ENCODE measurements around the gene SAMD1.
A peak's percentile ranks its signal among the peaks of the same experiment; 100 is the strongest.

Gene SAMD1

DNA sequence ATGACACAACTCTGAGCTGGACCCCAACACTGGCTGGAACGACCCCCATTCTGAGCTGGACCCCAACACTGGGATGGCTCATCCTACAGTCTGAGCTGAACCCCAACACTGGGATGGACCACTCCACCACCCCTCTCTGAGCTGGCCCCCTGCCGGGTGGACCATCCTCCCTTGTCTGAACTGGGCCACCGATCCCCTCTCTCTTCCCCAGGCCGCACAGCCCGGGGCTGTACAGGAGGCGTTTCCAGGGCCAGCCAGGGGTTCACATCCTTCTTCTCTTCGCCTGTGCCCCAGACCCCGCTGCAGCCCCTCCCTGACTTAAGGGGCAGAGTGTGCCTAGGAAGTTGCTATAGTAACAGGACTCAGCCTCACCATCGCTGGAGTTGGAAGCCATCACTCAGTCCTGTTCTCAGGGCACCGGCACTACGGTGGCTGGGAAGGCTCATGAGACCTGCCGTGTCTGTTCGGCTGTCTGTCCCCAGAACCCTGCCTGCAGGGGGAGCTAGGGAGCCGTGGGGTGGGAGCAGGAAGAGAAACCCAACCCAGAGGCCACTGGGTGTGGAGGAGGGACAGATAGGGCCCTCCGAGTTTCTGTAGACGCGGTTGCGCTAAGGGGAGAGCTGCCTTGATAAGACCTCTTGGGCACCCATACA is 23.3 kb upstream of the SAMD1 start:
- DNase-seq (ENCODE audit: low spot score) = no peak

DNA sequence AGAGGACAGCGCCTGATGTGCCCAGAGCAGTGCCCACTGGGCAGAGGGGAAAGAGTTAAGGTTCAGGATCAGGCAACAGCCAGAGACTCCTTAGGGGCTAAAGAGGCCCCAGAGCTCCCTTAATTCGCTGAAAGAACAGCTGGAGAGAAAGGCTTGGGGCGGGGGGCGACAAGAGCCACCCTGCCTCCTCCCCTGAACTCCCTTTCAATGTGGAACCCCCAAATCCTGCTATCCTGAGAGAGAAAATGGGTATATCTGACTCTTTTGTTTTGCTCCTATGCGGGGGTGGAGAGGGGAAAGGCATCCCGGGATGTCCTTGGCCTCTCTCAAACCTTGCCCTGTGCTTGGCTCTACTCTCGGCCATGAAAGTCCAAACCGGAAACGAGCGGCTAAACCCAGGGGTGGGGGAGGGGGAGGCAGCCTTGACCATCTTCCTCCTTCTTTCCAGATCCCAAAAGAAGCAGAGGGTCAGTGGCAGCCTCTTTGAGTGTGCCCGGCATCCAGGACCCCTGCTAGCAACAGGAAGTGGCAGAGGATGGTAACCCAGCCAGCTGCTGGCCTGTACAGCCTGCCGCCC is 22.3 kb upstream of the SAMD1 start:
- no peak for DNase-seq (ENCODE audit: low spot score)

DNA sequence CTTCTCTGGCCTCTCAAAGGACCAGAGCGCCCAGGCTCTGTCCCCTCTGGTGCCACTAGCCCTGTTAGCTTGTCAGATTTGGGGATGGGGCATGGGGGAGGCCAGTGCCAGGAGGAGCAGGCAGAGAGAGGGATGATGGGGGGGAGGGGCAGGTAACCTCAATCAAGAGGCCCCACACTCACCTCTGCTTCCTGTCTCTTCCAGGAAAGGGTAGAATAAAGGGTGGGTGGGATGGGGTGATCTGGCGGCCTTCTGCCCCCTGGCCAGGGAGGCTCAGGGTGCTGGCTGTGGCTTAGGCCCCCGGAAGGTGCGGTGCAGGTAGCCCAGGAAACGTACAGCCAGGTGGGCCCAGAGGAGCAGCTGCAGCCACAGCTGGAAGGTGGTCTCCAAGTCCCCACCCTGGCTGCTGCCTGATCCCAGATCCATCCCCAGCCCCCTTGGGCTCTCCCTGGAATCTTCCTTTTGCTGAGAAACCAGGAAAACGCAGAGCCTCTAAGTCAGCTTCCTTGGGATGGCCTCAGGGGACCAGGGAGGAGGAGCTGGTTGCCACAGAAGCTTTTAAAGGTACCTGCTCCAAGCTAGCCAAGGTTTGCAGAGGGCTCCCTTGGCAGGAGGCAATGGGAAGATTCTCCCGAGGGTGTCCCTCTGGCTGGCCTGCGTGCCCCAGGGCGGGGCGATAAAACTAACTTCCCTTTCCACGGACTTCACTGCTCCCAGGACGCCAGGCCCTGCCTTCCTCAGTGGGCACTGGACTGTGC is 21.7 kb upstream of the SAMD1 start:
- DNase-seq (ENCODE audit: low spot score) = no peak

DNA sequence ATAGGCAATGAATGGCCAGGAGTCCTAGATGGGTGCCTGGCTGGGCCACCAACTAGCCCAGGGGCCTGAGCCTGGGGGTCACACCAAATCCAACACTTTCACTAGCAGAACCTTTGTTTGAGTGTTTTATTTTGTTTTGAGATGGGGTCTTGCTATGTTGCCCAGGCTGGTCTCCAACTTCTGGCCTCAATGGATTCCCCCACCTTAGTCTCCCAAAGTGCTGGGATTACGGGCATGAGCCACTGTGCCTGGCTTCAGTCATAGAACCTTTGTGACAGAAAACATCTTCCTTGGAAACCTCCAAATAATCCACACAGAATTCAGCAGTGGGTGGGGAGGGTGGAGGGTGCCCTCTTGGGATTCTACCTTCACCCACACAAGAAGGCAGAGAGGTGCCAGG is 20.9 kb upstream of the SAMD1 start:
- DNase-seq (ENCODE audit: low spot score) = no peak

DNA sequence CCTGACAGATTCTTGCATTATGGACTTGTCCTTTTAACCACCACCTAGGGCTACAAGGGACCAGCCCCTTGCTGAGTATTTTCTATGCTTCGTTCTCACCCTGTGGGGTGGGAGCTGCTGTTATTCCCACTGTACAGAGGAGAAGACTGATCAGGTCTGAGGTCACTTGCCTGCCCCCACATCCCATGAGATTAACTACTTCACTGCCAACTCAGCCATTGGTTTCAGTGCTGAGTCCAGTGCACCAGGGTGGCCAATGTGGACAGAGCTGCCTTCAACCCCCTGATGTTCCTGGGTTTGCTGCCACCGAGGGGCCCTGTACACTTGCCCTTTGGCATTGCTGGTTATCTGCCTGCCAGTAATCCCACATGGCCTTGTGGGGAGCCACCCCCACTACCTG is 20.1 kb upstream of the SAMD1 start:
- DNase-seq (ENCODE audit: low spot score) = no peak

DNA sequence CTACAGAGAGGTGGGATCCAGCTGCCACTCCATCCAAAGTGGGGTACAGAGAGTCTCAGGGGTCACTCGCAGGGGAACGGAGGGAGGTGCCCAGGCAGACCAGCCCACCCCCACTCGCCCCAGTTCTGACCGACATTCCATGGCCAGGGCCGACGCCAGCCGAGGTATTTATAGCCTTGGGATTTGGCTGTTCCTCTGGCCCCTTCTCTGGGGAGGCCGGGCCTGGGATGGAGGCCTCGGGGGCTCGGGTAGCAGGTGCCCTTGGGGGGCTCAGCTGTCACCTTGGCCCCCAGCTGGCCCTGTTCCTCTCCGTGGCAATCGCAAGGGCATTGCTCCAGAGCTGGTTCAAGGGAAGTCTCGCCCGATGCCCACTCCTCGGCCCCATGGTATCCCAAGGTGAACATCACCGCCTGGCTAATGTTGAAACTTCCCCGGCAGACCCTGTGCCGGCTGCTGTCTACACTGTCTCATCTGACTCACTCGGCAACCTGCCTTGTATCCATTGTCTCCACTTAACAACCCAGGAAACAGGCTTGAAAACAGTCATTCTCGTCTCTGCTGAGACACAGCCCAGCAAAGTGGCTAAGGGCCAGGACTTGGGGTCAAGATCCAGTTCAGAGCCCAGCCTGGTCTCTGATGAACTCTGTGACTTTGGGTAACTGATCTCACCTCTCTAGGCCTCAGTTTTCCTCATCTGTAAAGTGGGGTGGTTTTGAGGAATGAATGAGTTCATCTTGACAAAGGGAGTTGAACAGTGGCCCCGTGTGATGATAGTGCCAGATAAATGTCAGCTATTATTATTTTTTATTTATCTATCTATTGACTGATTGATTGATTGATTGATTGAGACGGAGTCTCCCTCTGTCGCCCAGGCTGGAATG is 17.3 kb upstream of the SAMD1 start:
- DNase-seq (ENCODE audit: low spot score) = no peak

DNA sequence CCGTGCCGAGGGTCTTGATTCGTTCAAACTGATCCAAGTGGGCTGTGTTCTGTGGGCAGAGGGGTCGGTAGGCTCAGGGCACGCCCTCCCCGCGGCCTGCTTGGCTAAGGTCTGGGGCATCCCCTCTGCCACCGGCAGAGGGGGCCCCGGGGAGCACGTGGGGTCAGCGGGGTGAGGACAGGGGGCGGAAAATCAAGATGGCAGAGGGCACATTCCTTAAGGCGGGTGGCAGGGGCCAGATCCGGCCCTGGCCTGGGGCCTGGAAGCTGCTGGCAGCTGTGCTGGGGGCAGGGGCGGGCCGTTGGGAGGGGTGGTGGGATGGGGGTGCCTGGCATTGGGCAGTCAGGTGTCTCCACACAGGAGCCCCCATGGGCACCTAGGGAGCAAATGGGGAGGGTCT is 16.3 kb upstream of the SAMD1 start:
- no peak for DNase-seq (ENCODE audit: low spot score)

DNA sequence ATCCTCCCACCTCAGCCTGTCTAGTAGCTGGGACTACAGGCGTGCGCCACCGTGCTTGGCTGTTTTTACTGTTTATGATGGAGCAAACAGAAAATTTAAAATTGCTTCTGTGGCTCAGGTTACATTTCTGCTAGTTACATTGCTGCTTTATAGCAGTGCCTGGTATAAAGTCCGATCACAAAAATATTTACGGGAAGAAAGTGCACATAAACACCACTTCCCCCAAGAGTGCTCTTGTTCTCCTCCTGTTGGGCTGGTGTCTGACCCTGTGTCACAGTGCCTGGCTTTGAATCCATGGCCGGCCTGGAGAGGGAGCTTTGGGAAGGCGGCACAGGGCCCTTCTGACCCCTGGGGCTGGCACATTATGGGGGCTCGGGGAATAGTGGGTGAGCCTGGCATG is 15.1 kb upstream of the SAMD1 start:
- DNase-seq (ENCODE audit: low spot score) = no peak

DNA sequence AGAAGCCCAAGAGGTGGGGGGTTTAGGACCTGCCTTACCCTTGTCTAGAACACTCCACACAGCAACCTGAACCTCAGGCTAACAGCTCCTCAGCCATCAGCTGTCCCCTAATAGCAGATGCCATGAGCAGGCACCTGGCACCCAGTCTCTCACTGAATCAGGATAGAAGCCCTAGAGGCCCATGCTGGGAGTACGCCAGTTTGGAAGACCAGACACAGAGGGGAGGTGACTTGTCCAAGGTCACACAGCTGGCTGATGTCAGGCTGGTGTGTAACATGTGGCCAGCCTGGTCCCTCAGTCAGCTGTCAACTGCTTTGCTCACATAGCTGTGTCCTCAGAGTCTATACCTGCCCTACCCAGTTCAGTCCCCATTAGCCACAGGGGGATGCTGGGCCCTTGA is 12.8 kb upstream of the SAMD1 start:
- no peak for DNase-seq (ENCODE audit: low spot score)

DNA sequence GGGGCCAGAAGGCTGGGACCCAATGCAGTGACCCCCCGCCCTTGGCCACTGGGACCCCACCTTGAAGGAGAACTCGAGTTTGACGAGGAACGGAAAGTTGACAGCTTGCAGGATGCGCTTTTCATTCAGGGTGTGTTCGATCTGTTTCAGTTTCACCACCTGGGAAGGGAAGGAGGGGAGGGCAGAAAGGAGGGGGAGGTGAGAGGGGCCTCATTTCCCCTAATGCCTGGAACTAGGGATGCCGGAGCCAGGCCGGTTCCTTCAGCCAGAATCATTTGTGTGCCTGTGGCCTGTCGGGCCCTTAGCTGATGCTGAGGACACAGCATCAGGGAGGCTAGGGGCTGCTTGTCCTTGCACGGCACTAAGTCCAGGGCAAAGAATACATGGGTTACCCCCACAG is 12.2 kb upstream of the SAMD1 start:
- no peak for DNase-seq (ENCODE audit: low spot score)

DNA sequence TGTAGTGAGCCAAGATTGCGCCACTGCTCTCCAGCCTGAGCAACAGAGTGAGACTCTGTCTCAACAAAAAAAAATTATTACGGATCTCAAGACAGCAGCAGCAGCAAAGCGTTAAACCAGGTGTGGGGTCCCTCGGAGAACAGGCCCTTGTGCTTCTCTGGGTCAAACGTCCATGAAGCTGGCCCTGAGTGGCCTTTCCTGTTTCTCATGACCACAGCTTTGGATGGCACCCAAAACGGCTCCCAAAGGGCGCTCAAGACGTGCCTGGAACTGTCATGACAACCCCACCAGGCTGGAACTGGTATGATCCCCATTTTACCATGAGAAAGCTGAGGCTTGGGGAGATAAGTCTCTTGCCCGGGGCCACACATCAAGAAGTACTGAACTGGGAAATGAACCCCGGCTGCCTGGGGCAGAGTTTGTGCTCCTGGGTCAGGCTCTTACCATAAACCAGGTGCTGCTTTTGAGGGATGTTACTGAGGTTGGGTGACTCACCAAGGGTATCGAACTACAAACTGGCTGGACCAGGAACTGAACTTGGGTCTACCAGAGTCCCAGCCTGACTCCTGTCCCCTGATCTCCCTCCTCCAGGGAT is 11.6 kb upstream of the SAMD1 start:
- DNase-seq (ENCODE audit: low spot score) = no peak

DNA sequence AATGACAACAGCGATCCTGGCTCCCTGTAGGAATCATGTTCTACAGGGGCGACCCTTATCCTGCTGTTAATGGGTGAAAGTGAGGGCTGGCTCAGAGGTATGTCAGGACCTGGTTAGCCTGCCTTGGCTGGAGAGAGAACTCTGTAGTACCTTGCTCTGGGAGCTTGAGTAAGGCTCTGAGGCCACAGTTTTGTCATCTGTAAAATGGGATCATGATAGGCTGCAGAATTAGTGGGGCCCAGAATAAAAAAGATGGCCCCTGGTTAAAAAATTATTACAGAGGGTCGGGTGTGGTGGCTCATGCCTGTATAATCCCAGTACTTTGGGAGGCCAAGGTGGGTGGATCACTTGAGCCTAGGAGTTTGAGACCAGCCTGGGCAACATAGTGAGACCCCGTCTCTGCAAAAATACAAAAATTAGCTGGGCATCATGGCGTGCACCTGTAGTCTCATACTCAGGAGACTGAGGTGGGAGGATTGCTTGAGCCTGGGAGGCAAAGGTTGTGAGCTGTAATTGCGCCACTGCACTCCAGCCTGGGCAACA is 10.5 kb upstream of the SAMD1 start:
- DNase-seq (ENCODE audit: low spot score) = no peak

DNA sequence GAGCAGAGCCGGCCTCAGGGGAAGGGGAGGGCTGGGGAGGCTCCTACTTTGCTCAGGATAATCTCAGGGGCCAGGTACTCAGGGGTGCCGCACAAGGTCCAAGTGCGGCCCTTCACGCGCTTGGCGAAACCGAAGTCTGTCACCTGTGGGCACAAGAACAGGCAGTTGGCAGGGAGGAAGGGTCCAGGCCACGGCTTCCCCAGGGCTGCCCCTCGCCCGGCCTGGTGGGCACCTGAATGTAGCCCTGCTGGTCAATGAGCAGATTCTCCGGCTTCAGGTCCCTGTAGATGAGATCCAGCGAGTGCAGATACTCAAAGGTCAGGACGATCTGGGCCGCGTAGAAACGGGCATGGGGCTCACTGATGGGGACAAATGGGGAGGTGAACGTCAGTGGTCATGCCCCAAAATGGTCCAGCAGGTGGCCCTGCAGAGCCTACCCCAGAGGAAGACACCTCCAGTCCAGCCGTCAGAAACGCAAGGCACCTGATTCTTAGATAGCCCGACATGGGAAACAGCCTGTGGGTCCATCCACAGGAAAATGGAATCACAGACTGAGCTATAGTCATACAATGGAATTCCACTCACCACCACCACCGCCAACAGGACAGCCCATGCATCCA is 7.1 kb upstream of the SAMD1 start:
- no peak for DNase-seq (ENCODE audit: low spot score)

DNA sequence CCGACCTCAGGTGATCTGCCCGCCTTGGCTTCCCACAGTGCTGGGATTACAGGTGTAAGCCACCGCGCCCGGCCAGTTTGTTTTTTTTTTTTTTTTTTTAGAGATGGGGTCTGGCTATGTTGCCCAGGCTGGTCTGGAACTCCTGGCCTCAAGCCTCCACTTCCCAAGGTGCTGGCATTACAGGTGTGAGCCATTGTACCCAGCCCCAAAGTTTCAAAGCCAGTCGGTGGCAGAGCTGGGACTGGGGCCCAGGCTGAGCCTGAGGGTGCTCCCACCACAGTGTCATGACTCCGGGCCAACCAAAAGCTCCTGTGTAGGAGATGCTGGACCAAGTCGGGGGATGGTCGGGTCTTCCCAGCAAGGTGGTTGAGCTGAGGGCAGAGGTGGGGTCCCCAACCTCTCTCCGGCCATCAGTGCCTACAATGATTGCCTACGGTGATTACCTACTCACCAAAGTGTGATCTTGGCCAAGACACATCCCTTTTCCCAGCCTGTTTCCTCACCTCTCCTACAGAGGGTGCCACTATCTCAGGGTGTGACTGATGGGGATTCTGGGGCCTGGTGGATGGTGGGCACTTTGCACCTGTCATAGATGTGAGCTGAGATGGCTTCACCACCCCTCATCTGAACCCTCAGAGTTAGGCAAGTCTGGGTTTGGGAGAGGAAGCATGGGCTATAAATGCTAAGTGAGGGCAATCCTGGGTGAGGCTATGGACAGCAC is 5.9 kb upstream of the SAMD1 start:
- no peak for DNase-seq (ENCODE audit: low spot score)

DNA sequence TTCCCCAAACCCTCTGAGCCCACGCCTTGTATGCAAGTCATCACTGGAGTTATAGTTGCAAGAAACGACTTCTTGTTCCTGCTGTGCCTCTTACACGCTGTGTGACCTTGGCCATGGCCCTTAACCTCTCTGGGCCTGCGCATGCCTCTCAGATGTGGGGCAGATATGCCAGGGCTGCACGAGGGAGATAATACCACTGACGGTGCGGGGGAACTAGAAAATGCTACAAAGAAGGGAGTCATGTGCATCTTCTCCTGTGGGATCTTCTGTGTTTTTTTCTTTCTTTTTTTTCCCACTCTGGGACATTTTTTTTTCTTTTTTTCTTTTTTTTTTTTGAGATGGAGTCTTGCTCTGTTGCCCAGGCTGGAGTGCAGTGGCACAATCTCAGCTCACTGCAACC is 4.3 kb upstream of the SAMD1 start:
- DNase-seq (ENCODE audit: low spot score) = no peak

DNA sequence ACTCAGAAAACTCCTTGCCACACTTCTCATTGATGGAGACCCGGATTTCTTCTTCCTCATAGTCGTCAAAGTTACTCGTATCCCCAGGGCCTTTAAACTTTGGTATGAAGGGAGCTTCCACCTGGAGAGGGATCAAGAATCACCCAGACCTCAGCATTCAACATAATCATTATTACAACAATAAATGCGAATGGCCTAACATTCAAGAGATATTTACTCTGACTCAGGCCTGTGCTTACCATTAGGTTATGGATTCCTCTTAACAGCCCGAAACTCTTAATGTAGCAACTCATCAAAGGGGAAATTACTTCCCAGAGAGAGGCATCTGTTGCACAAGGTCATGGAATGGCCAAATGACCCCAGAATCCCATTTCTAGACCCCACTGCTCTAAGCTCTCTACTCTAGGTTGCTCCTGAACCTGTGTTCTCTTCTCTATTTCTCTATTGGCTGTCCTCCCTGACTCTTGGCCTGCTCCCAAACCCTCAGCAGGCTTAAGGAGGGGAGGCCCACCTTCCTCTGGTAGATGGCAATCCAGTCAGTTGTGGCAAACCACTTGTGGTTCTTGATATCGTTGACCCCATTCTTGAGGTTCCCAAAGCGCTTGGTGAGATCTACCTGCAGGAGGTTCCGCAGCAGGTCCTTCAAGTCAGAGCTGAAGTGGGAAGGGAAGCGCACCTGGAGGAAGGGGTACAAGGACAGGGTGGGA is 2.7 kb upstream of the SAMD1 start:
- DNase-seq (ENCODE audit: low spot score) = no peak

DNA sequence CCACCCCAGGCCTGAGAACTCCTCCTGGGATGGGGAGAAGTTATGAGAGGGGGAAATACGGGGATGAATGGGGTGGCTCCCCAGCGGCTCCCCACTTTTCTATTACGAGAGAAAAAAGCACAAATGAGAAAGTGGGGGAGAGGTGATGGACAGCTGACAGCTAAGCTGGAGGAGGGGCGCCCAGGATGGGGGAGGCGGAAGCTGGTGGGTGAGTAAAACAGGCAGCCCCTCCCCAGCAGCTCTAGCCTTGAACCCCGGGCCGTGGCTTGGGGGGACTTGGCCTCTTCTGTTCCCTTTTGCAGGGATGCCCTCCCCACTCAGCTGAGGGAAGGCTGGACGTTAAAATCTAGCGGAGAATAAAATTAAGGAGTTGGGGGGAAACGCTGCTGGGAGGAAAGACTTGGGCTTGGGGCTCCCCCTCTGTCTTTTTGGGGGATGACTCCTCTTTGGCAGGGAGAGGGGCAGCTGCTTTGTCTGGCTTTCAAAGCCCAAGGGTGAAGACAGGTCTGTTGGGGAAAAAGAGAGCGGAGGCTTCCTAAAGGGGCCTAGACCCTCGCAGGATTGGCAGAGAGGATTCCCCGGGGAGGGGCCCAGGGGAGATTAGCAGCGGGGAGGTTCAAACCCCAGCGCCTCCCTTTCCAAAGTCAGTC is 1.4 kb upstream of the SAMD1 start:
- no peak for DNase-seq (ENCODE audit: low spot score)

DNA sequence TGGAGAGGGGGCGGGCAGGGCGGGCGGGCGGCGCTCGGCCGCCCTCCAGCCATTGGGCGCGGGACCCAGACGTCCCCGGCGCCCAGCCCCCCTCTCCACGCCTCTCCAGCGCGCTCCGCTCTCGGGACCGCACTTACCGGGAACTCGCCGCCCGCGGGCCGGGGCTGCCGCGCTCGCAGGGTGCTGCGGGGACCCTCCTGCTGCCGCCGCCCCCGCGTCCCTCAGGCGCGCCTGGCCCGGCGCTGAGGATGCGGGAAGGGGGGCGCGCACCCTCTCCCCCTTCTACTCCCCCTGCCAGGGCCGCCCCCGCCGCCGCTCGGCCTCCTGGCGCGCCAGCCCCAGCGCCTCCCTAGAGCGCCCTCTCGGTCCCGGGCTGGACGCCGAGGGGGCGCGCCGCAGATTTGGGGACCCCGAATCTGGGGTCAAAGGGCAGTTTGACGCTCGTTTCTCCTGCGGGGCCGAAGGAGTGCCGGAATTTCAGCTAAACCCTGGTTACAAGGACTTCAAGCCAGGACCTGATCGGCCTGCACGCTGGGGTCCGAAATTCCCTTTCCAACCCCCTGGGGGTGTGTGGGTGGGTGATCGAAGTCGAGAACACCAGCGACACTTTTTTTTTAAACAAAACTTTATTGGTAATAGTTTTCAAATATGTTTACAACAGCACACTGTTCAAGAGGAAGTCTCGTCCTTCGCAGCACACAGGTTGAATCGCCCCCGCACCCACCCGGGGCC is 696 bp upstream of the SAMD1 start:
- peak; percentile 82 for DNase-seq (ENCODE audit: low spot score)
